Left renal cortex interstitium (tissue), 4 donors: Measurements from ENCODE around the gene TEAD2. TPM values are rescaled to one million over a fixed set of nuclear protein-coding genes. Genes with fewer than 3 reads are reported as not detected.
"Not testable (repeated sequence)": the region's sequence is repeated elsewhere in the genome, so short reads cannot be mapped to it uniquely, and the experiment has no call there.

Experiments
- DNase-seq, 4 donors: peaks; one replicate each; pipeline ENCODE4 v3.0.0-alpha.2; 2013; ENCODE audit warnings: low read depth in 4 of 4, low spot score in 2 of 4, missing footprints in 1 of 4
- polyA plus RNA-seq, 4 donors: library from polyadenylated mRNA; unstranded; fragments of 120-200 nt; gene quantifications; one replicate each; pipeline ENCODE4 v1.2.1, GENCODE V29; 2013; ENCODE audit not compliant: insufficient read length in 4 of 4

Gene TEAD2
- polyA plus RNA-seq, 4 donors = 88.4 to 122 (median 107) TPM

- no peak for DNase-seq
These were observed 27.2 kb upstream of the TEAD2 start for GRCh38 chr19:49389406-49389805.

DNA sequence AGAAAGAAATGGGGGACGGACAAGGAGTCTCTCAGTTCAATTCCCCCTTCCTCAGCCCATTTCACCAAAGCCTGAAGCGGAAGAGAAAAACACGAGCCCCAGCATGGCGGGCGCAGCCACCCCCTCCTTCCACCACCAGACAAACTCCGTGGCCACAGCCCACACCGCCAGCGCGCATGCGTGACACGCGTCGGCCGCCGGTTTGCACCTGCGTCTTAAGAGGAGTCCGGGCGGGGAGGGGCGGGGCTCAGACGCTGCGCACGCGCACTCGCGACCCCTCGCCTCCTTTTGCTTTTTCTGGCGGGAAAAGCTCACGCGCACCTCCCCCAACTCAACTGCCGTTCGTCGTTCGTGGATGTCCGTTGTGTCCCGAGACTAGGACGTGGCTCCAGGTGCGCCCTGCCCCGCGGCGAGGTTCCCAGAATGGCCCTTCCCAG, 25.7 kb upstream of the TEAD2 start, which contains the start of gene KASH5:
Gene KASH5 (plus strand): TSS at position 314 of the 437 bp plus-strand sequence. CDS start 2,635 bp downstream, outside the sequence.
- peak in 1 of 4 donors; percentile 38 for DNase-seq

DNA sequence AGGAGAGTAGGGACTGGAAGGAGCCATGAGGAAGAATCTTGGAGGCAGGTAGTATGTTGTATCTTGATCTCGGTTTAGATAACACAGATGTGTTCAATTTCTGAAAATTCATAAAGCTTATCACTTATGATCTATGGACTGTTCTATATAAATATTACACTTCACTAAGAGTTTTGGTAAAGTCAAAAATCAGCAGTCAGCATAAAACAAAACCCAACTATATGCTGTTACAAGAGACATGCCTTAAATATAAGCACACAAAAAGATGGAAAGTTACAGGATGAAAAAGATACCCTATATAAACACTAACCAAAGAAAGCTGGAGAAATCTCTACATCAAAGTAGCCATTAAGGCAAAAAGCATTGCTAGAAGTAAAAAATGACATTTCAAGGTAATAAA, 21.4 kb upstream of the TEAD2 start:
- DNase-seq = no peak

GRCh38 chr19:49382639-49383038, 20.4 kb upstream of the TEAD2 start:
- no peak for DNase-seq

GRCh38 chr19:49380391-49380790, 18.2 kb upstream of the TEAD2 start:
- DNase-seq = no peak

- DNase-seq = no peak
These were observed 16.3 kb upstream of the TEAD2 start for GRCh38 chr19:49378512-49378911.

GRCh38 chr19:49374665-49375434, 12.6 kb upstream of the TEAD2 start:
- DNase-seq = no peak

GRCh38 chr19:49373174-49373573, 11.0 kb upstream of the TEAD2 start:
- not testable (repeated sequence) for DNase-seq

DNA sequence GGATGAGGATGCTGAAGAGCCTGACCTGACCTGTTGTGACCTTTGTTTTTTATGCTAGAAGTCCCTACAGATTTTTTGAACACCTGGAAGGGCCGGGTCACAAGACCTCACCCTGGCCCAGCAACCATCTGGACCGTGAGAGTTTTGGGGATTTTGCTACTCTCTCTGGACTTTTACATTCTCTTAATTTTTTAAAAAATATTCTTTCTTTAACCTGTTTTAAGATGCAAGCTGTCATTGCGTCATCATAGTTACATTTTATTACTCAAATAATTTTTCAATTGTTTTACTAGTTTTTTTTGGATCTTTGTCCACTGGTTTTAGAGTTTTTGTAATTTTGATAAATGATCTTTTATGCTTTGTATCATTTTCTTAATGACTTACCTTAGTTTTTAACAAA, 9.0 kb upstream of the TEAD2 start:
- DNase-seq = no peak

DNA sequence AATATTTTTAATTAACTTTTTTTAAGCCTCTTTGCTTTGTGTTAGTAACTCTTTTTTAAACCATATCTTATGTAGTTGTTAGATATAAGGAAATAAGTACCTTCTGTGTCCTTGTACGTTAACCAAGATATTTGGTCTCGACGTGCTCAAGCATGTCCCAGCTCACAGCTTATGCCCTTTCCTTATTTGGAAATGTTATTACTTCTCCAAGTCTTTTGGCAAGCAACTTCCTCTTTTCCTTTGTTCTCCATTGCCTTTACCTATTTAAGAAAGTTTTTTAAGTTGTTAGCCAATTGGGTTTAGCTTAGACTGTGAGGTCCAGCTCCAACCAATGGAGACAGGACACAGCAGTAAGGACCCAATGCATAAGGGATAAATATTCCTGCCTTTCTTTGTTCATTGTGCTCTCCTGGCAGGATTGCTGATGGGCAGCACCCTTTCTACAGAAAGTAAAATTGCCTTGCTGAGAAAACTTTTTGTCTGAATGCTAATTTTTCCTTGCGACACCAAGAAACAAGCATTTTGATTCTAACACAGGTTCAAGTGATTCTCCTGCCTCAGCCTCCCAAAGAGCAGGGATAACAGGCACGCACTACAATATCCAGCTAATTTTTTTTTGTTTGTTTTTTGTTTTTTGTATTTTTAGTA, 6.6 kb upstream of the TEAD2 start:
- DNase-seq = no peak

GRCh38 chr19:49366110-49366509, 3.9 kb upstream of the TEAD2 start:
- DNase-seq = no peak

GRCh38 chr19:49364083-49364737, 2.0 kb upstream of the TEAD2 start:
- DNase-seq = no peak

DNA sequence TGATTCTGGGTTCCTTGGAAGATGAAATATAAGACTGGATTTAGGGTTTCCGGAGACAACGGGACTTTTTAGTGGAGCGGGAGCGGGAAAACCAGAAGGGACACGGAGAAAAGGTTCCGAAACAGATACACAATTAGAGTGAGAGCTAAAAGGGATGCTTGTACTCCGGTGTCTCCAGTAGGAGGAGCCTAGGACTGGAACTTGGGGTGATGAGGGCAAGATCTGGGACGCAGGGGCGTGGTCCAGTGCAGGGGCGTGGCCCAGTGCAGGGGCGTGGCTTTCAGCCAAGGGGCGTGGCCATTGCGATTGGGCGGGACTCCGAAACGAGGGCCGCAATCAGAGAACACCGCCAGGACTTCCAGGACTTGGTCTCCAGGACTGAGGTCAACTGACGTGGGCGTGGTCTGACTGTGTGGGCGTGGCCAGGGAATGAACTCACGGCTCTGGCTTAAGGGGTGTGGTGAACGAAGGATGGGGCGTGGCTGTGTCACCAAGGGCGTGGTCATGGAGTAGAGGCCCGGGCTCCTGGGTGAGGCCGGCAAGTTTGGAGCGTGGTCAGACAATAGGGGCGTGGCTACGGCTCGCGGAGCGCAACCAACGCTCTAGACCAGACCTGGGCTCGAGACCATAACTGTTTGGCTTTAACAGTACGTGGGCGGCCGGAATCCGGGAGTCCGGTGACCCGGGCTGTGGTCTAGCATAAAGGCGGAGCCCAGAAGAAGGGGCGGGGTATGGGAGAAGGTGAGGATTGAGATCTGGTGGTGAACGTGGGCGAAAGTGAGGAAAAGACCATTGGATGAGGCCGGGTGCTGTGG, 1.3 kb upstream of the TEAD2 start, which contains the start of gene DKKL1:
Gene DKKL1 (plus strand): TSS at position 610 of the 815 bp plus-strand sequence. CDS start 122 bp downstream, at position 732.
- DNase-seq = peak; percentile 93 to 95 (median 94)

DNA sequence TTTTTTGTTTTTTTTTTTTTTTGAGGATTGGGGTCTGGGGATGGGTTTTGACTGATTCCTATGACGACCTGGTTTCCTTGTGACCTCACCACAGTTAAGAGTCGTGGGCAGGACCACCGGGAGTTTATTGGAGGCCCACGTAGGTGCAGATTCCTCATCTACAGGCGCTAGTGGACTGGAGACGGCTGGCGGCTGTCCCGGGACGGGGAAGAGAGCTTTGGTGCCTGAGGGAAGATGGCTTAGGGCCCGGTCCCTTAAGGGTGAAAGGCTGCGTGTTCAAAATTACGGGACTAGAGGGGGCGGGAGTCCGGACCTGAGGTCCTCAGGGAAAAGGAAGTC, 682 bp upstream of the TEAD2 start:
- no peak for DNase-seq

DNA sequence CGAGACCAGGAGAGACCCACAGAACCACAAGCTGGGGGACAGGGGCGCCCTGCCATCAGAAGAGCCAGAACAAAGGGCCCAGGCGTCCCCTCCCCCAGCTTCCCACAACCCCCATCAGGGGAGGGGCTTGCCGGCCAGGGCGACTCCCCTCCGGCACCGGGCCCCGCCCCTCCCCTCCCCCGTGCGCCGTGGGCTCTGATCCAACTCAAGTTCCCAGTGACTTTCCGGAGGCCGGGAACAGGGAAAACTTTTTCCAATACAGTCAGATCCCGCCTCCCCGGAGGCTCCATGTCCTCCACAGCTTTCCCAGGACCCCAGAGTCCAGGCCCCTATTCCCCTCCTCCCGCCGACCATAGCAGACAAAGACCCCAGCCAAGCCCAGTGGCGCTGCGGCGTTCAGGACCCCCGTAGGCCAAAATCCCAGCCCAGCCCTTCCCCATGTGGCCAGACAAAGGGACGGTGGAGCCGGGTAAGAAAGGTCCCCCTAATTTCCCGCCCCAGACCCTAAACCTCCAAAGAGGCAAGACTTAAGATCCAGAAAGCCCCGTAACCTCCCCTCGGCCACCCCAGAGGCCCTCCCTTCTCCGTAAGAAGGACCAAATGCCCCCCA, 673 bp downstream of the TEAD2 start:
- peak; percentile 79 to 89 (median 86) for DNase-seq

DNA sequence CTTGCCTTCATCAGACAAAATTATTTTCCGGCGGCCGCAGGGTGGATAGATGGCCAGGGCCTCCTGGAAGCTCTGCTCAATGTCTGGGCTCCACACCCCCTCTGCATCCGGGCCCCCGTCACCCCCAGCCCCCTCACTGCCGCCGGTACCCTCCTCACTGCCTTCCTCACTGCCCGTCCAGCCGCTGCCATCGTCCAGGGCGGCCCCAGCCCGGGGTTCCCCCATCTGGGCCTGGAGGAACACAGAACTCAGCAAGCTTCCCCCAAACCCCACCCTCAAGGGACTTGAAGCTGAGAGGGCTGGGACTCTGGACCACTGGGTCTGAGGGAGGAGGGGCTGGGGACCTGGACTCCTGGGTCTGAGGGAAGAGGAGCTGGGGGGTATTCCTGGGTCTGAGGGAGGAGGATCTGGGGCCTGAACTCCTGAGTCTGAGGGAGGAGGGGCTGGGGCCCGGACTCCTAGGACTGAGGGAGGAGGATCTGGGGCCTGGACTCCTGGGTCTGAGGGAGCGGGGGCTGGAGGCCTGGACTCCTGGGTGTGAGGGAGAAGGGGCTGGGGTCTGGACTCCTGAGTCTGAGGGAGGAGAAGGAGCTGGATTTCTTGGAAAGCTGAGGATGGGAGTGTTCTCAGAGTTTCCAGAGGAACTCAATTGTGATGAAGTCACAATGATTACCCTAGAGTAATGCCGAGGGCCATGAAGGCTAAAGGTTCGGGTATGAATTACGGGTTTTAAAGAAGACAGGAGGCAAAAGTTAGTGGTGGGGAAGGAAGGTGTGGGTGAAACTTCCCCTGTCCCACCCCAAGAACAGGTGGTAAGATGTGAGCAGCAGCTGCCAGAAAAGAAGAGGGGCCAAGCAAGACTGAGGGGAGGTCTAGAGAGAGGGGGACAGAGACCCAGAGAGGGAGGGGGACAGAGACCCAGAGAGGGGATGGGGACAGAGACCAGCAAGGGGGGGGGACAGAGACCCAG, 2.1 kb downstream of the TEAD2 start:
- DNase-seq = no peak

DNA sequence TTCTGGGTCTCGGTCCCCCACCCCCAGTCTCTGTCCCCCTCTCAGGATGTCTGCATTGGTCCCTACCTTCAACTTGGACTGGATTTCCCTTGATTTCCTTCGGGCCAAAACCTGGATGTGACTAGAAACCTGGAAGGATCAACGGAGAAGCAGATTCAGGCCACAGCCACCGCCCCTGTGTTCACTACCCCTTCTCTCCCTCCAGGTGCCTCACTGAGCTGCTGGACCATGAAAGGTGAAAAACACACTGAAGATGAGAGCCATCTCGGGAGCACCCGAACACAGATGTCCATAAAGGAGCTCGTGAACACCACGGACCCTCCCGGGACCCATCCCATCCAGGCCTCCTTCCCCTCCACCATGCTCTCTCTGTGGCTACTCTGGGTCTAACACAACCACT, 5.0 kb downstream of the TEAD2 start:
- DNase-seq = no peak

DNA sequence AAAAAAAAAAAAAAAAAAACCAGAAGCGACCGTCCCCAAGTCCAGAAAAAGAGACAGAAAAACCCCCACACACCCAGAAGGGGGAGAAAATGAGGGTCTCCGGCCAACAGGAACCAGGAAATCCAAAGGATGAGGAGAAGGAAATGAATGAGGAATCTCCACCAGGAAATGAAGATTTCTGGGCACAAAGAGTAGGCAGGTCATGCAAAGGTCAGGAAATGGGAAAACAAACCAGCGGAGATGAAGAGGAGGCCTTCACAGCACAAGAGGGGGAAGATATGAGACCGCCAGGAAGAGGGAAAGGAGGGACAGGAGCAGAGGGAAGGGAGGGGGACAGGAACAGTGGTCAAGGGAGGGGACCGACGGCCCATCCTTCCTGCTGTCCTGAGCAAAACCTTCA, 5.8 kb downstream of the TEAD2 start:
- DNase-seq = no peak

DNA sequence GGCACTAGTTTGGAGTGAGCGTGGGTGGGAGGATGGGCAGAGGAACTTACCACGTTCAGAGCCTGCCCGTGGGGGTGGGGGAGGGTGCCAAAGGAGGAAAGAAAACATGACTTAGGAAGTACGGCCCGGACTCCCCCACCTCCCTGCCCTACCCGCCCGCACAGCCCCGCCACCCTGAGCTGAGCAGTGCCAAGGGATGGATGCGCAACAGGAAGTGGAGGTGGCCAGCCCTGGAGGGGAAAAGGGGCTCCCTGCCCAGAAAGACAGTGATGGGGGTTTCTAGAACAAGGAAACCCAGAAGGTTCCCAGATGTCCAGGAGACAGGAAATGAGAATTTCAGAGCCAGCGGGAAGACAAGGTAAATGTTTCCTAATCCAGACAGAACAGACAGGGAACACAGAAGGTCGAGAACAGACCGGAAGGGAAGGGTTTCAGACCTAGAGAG, 6.3 kb downstream of the TEAD2 start:
- DNase-seq = no peak
